Medulla oblongata (tissue), 1 donor: ENCODE results near the gene GRPR.
"Not testable (repeated sequence)": the region's sequence is repeated elsewhere in the genome, so short reads cannot be mapped to it uniquely, and the experiment has no call there.

Experiments used
- DNase-seq: peaks from one replicate; pipeline ENCODE4 v3.0.0-alpha.2; 2015; ENCODE audit errors: extremely low spot score

Gene GRPR

DNA sequence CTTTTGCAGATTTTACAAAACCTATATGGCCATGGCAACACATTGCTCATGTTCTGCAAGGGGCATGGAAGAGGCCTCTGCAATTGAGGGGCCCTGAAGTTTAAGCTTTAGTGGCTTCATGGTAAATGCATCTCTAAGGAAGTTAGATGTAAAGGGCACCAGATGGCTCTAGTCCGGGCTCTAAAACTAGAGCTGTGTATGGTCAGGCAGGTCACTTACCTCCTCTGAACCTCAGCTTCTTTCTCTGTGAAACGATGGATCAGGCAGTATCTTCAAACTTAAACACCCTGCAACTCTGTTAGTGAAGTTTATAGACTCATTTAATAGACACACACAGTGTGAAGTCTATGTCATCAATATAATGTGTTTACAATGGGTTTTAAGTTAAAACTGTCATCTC lies 53.9 kb downstream of the GRPR start:
- DNase-seq, result no peak

DNA sequence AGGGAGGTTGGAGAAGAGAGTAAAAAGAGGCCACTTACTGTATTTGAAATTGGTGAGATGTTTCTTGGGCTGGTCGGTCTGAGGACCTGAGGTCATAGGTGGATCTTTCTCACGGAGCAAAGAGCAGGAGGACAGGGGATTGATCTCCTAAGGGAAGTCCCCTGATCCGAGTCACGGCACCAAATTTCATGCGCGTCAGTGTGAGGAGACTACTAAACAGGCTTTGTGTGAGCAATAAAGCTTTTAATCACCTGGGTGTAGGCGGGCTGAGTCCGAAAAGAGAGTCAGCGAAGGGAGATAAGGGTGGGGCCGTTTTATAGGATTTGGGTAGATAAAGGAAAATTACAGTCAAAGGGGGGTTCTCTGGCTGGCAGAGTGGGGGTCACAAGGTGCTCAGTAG lies 60.5 kb downstream of the GRPR start:
- not testable (repeated sequence) for DNase-seq

GRCh38 chrX:16185725-16186136 lies 62.4 kb downstream of the GRPR start:
- no peak for DNase-seq

GRCh38 chrX:16186380-16187007 lies 63.1 kb downstream of the GRPR start:
- DNase-seq, result no peak

DNA sequence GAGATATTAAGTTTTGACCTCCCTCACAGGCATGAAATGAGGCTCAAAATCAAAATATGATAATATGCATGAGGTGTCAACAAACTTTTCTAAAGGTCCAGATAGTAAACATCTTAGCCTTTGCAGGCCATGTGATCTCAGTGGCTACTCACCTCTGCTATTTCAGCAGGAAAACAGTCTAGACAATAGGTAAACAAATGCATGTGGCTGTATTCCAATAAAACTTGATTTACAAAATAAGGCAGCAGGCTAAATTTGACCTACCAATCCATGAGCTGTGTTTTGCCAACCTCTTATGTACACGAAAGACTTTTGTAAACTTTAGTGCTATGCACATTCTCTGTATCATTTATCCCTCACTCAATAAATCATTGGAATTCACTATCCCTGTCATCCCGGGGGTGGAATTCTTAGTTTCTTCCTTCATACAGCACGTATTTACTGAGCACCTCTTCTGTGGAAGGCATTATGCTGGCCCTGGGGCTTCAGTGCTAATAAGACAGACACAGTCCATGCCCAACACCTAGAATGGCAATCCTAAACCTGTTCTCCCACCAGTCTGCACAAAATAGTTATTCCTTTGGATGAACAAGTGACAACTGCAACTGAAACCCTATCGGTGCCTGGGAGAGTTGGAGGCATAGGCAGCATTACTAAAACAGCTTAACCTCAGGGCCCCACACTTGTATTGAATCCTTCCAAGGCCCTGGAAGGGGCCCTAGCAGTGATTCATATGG lies 63.8 kb downstream of the GRPR start:
- DNase-seq, result no peak

GRCh38 chrX:16188687-16189086 lies 65.3 kb downstream of the GRPR start:
- DNase-seq, result no peak

- DNase-seq, result no peak
Observed at GRCh38 chrX:16191605-16192004, 68.2 kb downstream of the GRPR start.

GRCh38 chrX:16196829-16197228 lies 73.5 kb downstream of the GRPR start:
- DNase-seq, result no peak

GRCh38 chrX:16199343-16199742 lies 76.0 kb downstream of the GRPR start:
- no peak for DNase-seq

DNA sequence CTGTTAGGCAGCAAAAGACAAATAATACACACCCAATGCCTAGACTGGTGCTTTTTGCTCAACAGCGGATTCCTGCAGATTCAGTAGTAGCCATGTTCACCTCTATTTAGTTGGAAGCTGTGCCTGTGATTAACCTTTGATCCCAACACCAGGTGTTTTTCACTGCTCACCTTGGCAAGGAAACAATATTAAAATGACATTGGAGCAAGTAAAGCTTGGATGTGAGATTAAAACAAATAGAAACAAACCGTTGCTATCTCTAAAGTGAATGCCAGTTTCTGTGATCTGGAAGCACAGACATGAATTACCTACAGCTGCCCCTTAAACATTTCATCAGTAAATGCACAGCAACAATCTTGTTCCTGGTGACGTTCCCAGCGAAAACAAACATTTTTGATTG lies 79.6 kb downstream of the GRPR start:
- DNase-seq, result no peak
